Activated CD4-positive, alpha-beta T cell treated with anti-CD3 and anti-CD28 coated beads for 24 hours (primary cell): ENCODE data around the gene MAGEA9B.
"Not testable (repeated sequence)": the region's sequence is repeated elsewhere in the genome, so short reads cannot be mapped to it uniquely, and the experiment has no call there.

Experiments used
- DNase-seq, 2 donors: peaks; one replicate each; pipeline ENCODE4 v3.0.0-alpha.2; 2020; ENCODE audit warnings: low read depth in 2 of 2

The MAGEA9B gene

DNA sequence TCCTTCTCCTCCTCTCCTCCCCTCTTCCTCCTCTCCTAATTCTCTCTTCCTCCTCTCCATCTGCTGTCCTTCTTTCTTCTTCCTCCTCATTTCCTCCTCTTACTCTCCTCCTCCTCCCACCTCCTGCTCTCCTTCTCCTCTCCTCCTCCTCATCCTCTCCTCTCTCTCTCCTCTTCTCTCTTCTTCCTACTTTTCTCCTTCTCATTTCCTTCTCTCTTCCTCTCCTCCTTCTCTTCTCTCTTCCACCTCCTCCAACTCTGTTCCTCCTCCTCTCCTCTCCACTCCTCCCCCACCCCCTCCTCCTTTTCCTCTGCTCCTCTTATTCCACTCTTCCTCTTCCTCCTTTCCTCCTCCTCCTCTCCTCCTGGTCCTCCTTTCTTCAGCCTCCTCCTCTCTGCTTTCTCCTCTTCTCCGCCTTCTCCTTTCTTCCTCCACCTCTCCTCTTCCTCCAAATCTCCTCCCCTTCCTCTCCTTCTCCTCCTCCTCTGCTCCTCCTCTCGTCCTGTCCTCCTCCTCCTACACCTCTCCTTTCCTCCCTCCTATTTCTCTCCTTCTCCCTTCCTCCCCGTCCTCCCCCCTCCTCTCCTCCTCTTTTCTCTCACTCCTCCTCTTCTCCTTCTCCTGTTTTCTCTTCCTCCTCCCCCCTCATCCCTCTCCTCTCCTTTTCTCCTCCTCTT is 52.2 kb downstream of the MAGEA9B start:
- not testable (repeated sequence) for DNase-seq

GRCh38 chrX:149533999-149534398 is 53.3 kb downstream of the MAGEA9B start:
- DNase-seq, result not testable (repeated sequence)

- DNase-seq, result not testable (repeated sequence)
Measured at GRCh38 chrX:149532868-149533267, 54.4 kb downstream of the MAGEA9B start.
